Stimulated activated CD4-positive, alpha-beta T cell treated with anti-CD3 and anti-CD28 coated beads, Interleukin-2, amount 100 ng/mL, for 48 hours (primary cell): Measurements from ENCODE around the gene CNTN1.

Source experiments
- DNase-seq, 2 donors: peaks; one replicate each; pipeline ENCODE4 v3.0.0-alpha.2; 2020

The CNTN1 gene

DNA sequence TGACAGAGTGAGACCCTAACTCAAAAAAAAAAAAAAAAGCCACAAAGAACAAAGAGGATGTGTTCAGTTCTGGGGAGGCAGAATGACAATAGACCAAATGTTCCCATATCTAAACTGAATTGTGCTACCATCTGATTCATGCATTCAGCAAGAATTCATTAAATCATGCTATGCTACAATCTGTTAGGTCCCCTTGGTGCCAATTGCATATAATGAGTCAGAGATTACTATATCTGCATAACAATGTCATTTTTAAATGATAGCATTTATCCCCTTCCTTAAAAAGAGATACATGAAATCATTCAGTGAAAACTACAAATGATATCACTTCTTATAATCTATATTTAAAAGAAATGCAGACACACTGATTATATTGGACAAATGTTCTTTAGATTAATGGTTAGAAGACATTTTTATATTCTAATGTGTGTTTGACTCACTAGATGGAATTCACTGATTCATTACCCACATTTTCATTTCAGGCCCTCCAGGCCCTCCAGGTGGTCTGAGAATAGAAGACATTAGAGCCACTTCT, 288.3 kb downstream of the CNTN1 start:
- DNase-seq: no peak

DNA sequence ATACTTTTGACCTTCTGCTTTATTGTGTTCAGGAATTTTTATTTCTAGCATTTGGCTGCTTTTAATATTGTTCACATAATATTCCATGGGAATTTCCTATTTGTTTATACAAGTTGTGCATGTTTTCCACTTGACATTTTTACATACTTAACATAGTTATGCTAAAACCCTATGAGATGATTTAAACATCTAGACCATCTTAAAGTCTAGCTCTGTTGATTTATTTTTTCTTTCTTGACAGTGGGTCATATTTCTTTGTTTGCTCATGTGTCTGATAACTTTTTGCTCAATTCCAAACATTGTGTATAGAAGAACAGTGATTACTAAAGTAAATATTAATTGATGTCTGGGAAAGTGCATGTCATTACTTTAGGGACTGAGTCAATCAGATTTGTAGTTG, 293.8 kb downstream of the CNTN1 start:
- DNase-seq: no peak

DNA sequence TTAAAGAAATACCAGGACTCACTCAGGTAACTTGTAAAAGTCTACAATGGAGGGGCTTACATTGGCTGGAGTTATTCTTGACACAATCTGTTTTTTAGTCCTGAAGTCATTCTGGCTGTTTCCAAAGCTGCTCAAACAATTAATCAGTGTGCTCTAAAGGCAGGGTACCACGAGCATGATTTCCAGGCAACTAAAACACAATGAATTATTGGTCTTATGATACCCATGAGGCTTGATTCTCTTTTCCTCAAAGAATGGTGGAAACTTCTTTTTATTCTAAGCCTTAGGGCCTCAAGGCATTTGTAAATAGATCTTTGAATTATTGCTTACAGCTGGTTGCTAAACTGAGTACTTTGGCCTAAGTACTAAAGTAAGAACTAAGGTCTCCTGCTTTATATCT, 296.1 kb downstream of the CNTN1 start:
- no peak for DNase-seq

DNA sequence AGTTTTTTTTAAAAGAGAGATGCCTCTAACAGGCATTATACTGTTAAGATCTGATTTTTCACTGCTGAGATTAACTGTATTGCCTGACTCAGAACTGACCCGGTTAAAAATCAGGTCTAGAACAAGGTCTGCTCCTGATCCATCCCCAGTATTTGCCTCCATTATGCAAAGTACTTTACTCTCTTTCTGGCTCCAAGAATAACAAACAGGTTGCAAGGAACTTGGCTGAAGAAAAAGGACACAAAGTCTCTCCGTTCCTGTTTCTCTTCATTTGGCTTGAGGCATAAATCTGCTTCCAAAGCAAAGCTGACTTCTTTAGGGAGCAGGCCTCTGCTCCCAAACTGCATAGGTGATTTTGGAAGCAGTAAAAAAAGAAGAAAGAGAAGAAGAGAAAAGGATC, 296.6 kb downstream of the CNTN1 start:
- no peak for DNase-seq

DNA sequence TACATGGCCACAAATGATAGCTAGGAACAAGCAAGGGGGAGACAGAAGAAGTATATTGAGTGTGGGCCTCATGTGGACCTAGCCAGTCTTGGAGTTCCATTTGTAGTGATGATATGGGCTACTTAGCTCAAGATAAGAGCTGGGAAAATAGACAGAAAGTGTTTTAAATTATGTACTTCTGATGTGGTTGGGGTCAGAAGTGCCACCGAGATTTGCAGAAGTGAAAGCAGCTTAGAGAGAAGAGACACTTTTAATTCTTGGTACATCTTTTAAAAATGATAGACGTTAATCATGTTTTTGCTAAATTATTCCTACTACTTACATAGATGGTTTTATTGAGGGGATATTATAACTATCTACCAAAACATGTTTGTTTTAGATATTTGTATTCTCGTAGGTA, 297.5 kb downstream of the CNTN1 start:
- DNase-seq: no peak

DNA sequence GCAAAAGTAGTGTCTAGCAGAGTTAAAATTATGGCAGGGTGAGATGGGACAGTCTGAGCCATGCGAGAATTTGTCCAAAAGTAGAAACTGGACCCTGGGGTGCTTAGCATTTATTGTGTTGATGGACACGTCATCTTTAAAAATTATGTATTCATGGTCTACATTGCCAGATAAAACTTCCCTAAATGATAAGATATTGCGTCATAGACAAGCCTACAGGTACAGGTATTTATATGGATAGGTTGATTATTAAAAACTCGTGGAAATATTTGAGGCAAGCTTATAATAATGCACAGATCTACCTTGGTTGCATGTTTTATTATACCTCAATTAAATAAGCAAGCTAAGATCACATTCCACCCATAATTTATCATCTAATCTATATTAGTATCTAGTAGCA, 299.9 kb downstream of the CNTN1 start:
- DNase-seq: no peak

DNA sequence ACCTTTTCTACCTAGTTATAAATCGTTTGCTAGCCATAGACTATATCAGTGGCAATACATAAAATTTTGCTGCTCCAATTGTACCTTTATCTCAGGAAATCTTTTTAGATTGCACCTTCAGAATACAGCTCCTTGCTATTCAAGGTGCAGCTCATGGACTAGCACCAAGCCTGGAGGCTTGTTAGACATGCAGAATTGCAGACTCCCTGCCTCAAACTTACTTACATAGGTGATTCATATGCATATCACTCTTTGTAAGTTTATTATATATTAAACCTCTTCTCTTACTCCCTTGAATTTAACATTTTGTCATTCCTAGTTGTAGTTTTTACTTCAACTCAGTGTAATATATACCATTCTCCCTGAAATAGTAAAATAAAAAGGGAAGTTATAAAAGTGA, 300.4 kb downstream of the CNTN1 start:
- DNase-seq: no peak

DNA sequence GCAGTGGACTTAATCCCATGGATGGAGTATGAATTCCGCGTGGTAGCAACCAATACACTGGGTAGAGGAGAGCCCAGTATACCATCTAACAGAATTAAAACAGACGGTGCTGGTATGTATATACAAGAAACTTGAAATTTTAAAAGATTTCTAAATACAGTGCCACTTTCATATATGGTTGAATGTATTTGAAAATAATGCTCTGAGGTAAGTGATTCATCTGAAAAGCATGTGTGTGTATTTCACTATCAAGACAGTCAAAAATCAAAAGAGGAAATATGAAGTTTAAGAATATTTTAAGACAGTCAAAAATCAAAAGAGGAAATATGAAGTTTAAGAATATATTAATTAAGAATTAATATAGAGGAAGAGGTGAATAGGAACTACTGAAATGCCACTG, 300.9 kb downstream of the CNTN1 start:
- DNase-seq: no peak

DNA sequence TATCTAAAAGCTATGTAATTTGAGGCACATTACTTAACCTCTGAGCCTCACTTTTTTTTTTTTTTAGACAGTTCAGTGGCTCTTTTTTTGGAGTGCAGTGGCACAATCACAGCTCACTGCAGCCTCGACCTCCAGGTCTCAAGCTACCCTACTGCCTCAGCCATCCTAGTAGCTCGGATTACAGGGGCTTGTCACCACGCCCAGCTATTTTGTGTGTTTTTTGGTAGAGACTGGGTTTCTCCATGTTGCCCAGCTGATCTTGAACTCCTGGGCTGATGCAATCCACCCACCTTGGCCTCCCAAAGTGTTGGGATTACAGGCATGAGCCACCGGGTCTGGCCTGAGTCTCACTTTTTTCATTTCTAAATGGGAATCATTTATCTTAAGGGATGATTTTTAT, 303.9 kb downstream of the CNTN1 start:
- DNase-seq: no peak

DNA sequence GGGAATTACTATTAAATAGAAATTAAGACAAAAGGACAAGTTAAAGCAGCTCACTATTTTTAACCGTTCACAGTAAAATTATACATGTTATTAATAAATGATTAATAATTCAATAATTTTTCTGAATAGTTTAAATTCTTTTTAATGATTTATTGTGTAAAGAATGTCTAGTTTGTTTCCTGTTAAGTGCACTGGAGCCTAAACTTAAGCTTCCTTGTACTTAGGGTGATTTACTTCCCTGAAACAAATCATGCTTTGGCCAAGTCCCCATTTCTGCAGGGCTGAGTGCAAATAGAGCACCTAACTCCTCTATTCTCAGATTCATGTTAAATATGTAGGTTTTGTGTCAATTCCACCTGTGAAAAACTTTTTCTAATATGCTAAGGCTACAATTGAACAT, 307.0 kb downstream of the CNTN1 start:
- no peak for DNase-seq

DNA sequence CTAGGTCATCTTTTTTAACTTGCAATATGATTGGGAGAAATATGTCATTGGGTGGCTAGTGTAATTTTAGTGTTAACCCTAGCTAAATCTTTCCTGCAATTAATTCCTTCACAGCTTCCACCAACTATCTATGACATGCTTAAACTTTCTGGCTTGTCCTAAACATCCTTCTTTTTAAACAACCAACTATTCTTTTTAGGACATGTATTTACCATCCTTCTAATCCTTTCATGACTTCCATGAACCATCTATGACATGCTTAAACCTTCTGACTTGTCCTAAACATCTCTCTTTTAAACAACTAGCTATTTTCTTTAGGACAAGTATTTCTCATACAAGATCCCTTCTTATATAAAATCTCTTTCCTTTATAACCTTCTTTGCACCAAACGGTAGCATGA, 316.2 kb downstream of the CNTN1 start:
- no peak for DNase-seq

DNA sequence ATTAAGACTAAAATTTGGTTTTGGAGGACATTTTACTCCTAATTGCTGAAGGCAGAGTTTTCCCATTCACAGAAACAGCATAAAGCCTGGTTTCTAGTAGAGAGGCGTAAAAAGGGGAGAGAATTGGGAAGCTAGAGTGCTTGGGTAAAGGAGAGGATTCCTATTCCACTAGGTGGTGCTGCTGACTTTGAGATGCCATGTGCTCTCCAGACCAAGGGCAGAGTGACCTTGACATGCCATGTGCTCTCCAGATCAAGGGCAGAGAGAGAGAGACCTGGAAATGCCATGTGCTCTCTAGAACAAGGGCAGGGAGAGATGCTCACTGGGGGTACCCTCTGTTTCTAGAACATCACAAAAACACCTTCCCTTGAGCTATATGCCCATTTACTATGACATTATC, 319.7 kb downstream of the CNTN1 start:
- no peak for DNase-seq

DNA sequence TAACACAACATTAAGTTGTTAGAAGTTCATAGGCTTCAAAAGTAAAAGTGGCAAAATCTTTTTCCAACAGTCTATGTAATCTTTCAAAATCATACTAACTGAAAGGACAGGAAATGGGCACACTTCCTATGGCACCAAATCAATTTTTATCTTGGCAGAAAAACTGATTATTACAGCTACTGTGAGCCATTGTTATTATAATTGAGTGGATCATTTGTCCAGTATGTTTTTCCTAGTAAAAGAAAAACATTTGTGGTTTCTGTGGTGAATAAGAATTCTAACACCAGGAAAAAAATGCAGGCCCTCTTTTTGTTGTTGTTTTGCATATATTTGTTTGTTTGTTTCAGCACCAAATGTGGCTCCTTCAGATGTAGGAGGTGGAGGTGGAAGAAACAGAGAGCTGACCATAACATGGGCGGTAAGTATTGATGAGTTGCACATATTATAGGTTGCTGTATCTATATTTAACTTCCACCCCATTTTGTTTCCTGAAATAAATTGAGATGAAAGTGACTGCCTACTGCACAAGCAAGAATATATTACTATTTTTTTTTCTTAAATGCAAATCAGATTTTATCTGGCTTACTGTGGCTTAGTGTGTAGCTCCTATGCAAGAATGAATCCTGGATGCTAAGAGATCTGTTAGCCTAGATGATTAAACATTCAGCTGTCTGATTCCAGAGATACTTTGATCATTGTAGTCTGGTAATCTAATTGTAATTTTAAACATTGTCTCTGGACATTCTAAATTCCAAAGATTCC, 321.8 kb downstream of the CNTN1 start:
- DNase-seq: no peak

DNA sequence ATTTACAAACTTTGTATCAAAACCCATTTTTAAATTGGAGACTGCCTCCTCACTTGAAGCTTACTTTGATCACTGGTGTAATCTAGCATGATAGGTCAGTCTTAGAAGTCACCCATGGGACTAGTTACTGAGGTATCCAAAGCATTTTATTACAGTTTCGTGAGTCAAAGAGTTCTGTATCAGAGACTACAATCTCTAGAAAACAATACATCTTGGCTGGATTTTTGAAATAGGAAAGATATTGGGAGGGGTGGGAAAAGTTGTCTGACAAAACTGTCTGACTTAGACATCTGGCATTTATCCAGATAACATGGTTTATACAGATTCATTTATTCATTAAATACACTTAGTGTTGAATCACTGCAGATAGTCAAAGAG, 322.4 kb downstream of the CNTN1 start:
- DNase-seq: no peak

DNA sequence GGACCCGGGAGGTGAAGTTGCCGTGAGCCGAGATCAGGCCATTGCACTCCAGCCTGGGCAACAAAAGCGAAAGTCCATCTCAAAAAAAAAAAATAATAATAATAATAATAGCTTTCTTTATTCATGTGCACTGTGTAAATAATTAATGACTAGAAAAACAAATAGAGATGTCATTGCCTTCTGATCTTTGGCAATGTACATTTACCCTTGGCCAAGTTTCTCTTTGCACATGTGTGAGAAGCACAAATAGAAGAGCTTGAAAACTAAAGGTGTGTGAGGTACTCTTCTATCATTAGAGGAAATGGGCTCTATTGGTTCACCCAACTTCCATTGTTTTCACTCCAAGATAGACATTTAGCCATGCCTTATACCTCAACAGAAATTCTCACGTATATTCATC, 325.8 kb downstream of the CNTN1 start:
- no peak for DNase-seq

DNA sequence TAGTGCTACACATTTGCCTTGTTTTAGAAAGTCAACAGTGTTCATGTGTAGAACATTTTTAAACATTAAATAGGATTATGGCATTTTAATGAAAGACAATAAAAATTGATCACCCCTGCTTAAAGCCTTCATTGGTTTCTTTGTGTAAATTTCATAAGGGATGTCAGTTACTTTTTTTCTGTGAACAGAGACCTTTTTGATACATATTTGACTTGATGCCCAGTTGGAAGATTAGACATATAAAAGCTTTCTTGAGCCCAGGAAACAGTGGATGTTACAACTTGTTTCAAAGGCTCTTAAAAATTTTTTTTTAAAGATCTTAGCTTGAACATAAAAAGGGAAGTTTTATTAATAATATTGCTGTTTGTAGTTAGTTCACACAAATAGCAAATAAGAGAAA, 327.2 kb downstream of the CNTN1 start:
- no peak for DNase-seq

DNA sequence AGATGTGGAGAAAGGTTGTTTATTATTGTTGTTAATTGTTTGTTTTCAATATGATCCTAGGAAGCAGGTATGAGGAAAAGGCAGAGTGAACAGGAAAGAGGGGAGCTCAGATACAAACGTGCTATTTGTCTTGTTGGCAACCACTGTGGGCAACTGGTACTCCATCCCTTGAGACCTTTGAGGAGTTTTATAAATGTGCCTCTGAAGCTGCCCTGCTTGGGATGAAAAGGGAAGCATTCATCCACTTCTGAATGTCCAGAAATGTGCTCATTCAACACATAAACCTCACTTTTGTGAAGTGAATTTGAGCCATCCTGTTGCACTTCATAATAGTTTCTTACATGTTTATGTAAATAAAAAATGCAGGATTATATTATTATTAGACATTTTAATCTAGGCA, 331.6 kb downstream of the CNTN1 start:
- DNase-seq: no peak

DNA sequence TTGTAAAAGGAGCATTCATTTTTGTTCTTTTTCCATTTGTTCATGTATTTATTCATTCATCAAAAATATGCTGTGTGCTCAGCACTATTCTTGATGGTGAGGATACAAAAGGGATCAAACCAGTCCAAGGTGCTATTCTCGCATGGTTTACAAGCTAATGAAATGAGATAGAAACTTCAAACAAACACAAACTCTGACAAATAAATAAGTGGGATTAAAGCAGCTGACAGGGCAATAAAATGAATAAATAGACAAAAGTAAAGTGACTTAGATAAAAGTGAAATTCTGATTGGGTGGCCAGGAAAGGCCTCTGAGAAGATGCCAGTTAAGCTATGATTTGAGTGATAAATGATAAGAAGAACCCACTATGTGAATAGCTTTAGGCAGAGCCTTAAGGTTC, 333.9 kb downstream of the CNTN1 start:
- no peak for DNase-seq

DNA sequence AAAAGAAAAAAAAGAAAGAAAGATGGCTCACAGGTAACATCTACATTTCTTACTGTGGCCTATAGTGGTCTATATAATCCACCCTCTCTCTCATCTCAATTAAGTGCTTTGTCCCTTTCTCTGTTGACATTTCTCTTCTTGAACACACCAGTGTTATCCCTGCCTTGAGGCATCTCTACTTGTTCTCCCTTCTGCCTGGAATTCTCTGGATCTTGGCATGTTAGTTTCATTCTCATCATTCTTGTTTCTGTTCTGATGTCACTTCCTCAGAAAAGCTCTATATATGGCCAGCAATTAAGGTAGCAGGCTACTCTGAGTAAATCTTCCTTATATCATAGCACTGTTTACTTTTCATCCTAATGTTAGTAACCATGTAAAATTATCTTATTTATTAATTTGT, 340.1 kb downstream of the CNTN1 start:
- DNase-seq: no peak

DNA sequence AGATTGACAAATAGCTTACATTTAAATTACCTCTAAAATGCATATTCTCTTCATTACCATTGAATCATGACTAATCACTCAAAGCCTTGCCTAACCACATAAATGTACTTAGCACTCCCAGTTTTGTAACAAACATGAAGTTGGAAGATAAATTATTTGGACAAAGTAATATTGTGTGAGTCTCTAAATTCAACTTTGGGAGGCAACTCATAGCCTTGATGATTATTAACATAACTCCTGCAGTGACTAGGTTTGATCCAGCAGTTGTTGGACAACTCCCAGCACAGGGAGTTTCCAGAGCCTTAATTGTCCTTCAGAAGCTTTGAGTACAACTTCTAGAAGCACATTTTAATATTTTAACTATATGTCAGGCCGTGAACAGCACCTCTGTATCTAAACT, 342.4 kb downstream of the CNTN1 start:
- no peak for DNase-seq

DNA sequence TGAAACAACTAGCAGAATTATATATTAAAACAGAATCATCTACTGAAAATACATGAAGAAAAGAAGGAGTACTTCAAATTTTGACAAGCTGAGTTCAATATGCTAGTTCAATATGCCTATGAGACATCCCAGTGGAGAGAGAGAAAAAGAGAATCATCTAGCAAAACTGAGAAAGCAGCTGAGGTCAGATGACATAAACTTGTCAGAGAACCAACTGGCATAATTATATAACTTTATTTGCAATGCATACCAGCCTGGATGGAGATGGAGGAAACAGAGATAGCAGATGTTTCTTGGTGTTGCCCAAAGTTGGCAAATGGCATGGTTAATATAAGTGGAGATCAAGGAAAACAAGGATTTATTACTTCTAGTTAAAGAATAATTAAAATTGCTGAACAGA, 347.2 kb downstream of the CNTN1 start:
- no peak for DNase-seq

DNA sequence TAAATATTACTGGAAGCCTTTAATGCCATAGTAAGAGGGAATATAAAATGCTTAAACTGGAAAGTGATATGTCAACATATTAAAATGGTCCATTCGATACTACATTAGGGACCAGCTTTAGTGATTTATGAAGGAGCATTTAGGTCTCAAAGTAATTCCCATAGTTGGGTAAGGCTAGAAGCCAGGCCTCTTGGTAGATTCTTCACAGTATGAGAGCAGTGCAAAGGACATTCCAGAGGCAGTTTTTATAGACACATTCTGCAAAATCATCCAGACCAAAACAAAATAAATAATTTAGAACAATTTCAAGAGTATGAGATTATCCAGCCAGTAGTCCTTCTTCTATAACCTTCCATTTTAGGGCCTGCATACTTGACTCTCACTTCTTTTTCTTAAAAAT, 353.3 kb downstream of the CNTN1 start:
- DNase-seq: no peak

DNA sequence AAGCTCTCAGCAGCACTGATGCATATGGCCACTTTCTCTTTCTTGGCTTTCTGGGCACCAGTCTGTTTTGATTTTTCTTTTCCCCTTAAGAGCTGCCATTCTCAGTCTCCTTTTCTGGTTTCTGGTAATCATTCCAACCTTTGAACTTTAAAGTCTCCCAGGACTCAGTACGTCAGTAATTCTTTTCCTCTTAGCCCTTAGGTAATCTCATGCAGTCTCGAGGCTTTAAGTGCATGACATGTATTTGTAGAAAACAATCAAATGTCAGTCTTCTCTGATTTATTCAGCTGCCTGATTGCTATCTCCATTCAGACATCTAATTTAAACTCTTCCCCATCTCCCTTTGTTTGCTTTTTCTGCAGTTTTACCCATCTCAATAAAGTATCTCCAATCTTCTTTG, 356.8 kb downstream of the CNTN1 start:
- no peak for DNase-seq

DNA sequence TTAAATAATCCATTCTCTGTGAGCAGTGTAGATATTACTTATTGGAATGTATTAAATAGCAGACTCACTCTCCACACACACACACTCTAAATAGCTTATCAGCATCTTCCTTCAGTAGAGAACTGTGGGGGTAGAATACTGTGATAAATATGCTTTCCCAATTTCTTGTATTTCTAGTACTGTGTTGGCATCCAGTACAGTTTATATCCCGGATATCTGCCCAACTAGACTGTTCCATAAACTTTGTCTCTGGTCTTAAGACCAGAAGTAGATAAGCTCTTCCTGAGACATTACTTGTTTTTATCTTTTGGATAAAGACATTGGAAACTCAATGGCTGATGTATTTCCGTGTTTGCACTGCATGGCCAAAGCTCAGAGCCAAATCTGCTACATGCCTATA, 359.7 kb downstream of the CNTN1 start:
- no peak for DNase-seq

DNA sequence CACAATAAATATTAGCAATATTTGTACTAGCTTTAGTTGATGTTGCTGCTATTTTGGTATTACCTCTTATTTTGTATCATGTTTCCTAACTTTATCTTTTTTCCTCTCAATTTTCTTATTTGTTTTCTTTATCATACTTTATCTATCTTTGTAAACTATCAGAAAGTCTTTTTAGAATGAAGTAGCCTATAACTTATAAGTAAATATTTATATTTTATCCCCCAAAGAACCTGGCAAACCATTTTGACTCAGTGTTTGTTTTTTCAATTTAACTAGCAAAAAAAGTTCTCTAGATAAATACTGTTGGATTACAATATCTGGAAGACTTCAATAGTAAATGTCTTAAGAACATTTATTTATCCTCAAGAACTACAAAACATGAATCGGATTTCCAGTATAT, 360.2 kb downstream of the CNTN1 start:
- DNase-seq: no peak
